Bronchial epithelial cell (primary cell): ENCODE data around the gene TNC. TPM values are rescaled to one million over a fixed set of nuclear protein-coding genes. Genes with fewer than 3 reads are reported as not detected.

Source experiments
- DNase-seq: peaks from one replicate; pipeline ENCODE4 v3.0.0-alpha.2; 2010; ENCODE audit warnings: low read depth
- FAIRE-seq: peaks from 2 replicates; lab custom pipeline; 2011; peaks lifted over from hg19 to GRCh38; lab: Jason Lieb, UNC
- H3K27me3 ChIP-seq: 2 replicates; pipeline ENCODE4 v1.5.1; 2011; ENCODE audit warnings: low read length; ENCODE audit not compliant: control insufficient read depth, insufficient read depth
- H3K36me3 ChIP-seq: 2 replicates; pipeline ENCODE4 v1.5.1; 2011; ENCODE audit warnings: low read length; ENCODE audit not compliant: control insufficient read depth, insufficient read depth
- H3K4me3 ChIP-seq: 2 replicates; pipeline ENCODE4 v1.5.1; 2011; ENCODE audit warnings: mild to moderate bottlenecking, low read depth, low read length, control low read depth
- total RNA-seq: library from RNA; depleted of rRNA; stranded (reverse); fragments of >200 nt; gene quantifications from 2 replicates; pipeline ENCODE4 v1.2.1, GENCODE V29; 2014
- TF ChIP-seq, protein P1 (sequence below): IDR thresholded peaks from 2 replicates; pipeline ENCODE4 v1.5.1; 2011; ENCODE audit warnings: mild to moderate bottlenecking, moderate library complexity, low read length, control low read depth, inconsistent platforms; ENCODE audit not compliant: insufficient read depth, severe bottlenecking

Gene TNC
- total RNA-seq, 1 donor from 2014 or later: 124 TPM

DNA sequence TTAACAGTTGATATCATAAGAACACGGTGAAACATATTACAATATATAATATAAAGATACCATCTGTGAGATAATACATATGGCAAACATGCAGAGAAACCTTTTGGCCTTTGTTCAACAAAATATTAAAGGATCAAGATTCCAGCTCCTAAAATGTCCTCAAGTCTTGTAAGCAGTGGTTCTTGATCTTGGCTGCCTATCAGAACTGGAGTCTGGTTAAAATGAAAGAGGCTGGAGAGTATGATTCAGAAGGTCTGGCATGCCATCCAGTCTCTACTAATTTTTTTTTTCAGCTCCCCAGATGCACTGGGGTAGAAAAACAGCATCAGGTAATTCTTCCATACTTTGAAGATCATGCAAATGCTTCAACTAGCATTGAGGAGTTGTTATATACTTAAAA lies 83.2 kb downstream of the TNC start:
- FAIRE-seq (no peak), DNase-seq (peak; percentile 74)
- H3K36me3 ChIP-seq: peaks cover 10% of the 10 kb centered on the region
- H3K27me3 ChIP-seq: no peaks in the 10 kb centered on the region
- TF ChIP-seq, protein P1, sequence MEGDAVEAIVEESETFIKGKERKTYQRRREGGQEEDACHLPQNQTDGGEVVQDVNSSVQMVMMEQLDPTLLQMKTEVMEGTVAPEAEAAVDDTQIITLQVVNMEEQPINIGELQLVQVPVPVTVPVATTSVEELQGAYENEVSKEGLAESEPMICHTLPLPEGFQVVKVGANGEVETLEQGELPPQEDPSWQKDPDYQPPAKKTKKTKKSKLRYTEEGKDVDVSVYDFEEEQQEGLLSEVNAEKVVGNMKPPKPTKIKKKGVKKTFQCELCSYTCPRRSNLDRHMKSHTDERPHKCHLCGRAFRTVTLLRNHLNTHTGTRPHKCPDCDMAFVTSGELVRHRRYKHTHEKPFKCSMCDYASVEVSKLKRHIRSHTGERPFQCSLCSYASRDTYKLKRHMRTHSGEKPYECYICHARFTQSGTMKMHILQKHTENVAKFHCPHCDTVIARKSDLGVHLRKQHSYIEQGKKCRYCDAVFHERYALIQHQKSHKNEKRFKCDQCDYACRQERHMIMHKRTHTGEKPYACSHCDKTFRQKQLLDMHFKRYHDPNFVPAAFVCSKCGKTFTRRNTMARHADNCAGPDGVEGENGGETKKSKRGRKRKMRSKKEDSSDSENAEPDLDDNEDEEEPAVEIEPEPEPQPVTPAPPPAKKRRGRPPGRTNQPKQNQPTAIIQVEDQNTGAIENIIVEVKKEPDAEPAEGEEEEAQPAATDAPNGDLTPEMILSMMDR: no peak
- H3K4me3 ChIP-seq: no peak overlapping the region

- no peak overlapping the region for H3K4me3 ChIP-seq
- H3K36me3 ChIP-seq: peaks cover 10% of the 10 kb centered on the region
- no peak for DNase-seq
- TF ChIP-seq, protein P1: no peak
- FAIRE-seq: no peak
- no peaks in the 10 kb centered on the region for H3K27me3 ChIP-seq
Measured at GRCh38 chr9:115033800-115034199, 84.2 kb downstream of the TNC start.

DNA sequence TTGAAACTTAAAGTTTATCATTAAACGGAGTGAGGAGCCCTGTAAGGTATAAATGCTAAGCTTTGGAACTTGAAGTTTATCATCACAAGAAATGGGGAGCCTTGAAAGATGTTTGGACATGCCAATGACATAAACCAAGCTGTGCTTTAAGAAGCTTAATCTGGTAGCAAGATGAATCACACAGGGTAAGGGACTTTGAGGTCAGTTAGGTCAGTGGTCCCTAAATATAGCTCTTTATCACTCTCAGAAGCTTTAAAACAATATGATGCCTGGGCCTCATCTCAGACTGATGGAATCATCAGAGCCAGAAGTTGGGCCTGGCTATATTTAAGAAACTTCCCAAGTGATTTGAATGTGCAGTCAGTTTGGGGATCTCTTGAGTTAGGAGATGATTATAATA lies 85.7 kb downstream of the TNC start:
- H3K36me3 ChIP-seq: peaks cover 10% of the 10 kb centered on the region
- no peak for DNase-seq
- TF ChIP-seq, protein P1: no peak
- no peaks in the 10 kb centered on the region for H3K27me3 ChIP-seq
- no peak overlapping the region for H3K4me3 ChIP-seq
- FAIRE-seq: no peak

DNA sequence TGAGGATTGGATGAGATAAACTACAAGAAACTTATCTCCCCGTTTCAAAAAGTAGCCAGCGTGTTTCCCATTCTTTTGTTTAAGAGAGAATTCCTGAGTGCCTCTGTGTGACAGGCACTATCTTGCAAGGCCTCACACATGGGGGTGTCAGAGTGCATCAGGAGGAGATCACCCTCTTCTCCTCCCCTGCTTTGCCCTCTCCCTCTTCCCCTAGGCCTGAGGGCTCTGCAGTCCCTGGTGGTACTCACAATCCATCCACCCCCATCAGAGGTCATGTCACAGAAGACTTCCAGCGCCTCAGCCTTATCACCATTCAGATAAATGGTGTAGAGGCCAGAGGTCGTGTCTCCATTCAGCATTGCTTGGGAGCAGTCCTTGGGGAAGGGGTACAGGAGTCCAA lies 88.0 kb downstream of the TNC start:
- TF ChIP-seq, protein P1: no peak
- H3K4me3 ChIP-seq: no peak overlapping the region
- no peaks in the 10 kb centered on the region for H3K27me3 ChIP-seq
- H3K36me3 ChIP-seq: peaks cover 10% of the 10 kb centered on the region
- DNase-seq: no peak
- FAIRE-seq: no peak

GRCh38 chr9:115025721-115026120 lies 92.2 kb downstream of the TNC start:
- TF ChIP-seq, protein P1: no peak
- DNase-seq: no peak
- no peak for FAIRE-seq
- H3K27me3 ChIP-seq: no peaks in the 10 kb centered on the region
- no peak overlapping the region for H3K4me3 ChIP-seq
- peaks cover 8% of the 10 kb centered on the region for H3K36me3 ChIP-seq

DNA sequence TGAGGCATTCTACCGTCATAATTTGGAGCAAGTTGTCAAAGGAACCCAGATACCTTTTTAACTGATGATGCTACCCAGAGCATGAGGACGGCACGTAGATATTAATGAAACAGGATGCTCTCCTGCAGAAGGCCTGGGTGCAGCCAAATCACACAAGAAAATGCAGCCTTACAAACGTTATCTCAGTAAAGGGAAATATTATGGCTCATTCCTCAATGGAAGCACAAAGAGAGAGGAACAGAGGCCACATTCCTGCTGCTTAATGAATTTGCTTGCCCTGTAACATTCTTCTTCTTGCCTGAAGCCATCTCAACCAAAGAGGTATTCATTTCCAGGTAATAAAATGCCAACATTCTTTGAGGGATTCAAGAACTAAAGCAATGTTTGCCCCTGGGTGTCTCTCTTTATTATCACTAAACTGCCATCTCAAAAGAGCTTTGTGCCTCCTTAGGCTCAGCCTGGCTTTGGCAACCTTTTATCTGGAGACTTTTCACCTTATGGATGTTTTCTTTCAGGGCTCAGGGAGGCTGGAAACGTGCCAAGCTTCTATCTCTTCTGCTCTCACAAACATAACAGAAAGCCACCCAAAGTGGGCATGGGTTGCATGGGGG lies 92.9 kb downstream of the TNC start:
- Histone ChIP-seq H3K36me3 (peaks cover 4% of the 10 kb centered on the region), H3K27me3 (no peaks in the 10 kb centered on the region), H3K4me3 (no peak overlapping the region)
- TF ChIP-seq, protein P1: no peak
- FAIRE-seq (no peak), DNase-seq (no peak)
